Measurements from ENCODE around the gene MCHR1. TPM values are rescaled to one million over a fixed set of nuclear protein-coding genes. Genes with fewer than 3 reads are reported as not detected.

Gene MCHR1
- total and polyA plus RNA-seq, 9 of the 15 experiments (the other 6 are each of a cell fraction or from before 2014, with no cell fraction given): 0.03 to 0.50 TPM; not detected in 7

- Histone ChIP-seq H3K9me3 (replicated peaks; ENCODE audit: control insufficient read depth, insufficient read depth, low read depth, low read length) (no peaks in the 10 kb centered on the region), H4K20me1 (replicated peaks; ENCODE audit: control insufficient read depth, insufficient read depth, low read length) (no peaks in the 10 kb centered on the region), H3K9me1 (ENCODE audit: control insufficient read depth, insufficient read depth, low read length) (no peaks in the 10 kb centered on the region), H3K27me3 (ENCODE audit: control insufficient read depth in 2 of 2, insufficient read depth in 2 of 2, low read length in 2 of 2) (no peaks in the 10 kb centered on the region; a peak in 1 of 5 replicates), H3K9ac (ENCODE audit: insufficient read depth in 1 of 2, low read depth in 2 of 2, low read length in 2 of 2) (no peak overlapping the region), H2AFZ (ENCODE audit: low read depth, low read length) (peak overlapping the region; percentile 55), H3K36me3 (ENCODE audit: control insufficient read depth, insufficient read depth, low read length) (no peaks in the 10 kb centered on the region), H3K4me1 (replicated peaks in 1 of 2; ENCODE audit: control insufficient read depth in 2 of 2, insufficient read depth in 2 of 2, low read length in 2 of 2) (no peaks in the 10 kb centered on the region; a peak in 1 of 5 replicates), H3K79me2 (ENCODE audit: control insufficient read depth, insufficient read depth, low read length) (no peaks in the 10 kb centered on the region), H3K4me3 (no peak overlapping the region), H3K27ac (ENCODE audit: extremely low read depth, low read depth, low read length) (no peak overlapping the region), H3K4me2 (ENCODE audit: insufficient read depth, low read length) (no peak overlapping the region)
- no TSS peak for BruUV-seq (replicated peaks)
- POLR2A ChIA-PET: interaction anchor here (0.6 to 0.8 kb wide), 2 partner anchors 37 to 76 kb away, joined by 3 to 4 read pairs; no protein-coding TSS in a partner anchor
- no peak for ATAC-seq
- 74% methylated on average over 6 of the region's 14 CpGs for WGBS (ENCODE audit: insufficient coverage, low coverage, missing lambda C conversion rate)
- no peak for DNase-seq (ENCODE audit: extremely low read depth in 1 of 4, low spot score in 3 of 4)
- CTCF ChIA-PET (ENCODE audit: low intra/inter-chr PET ratio): no interaction called here
- intact Hi-C loops (cut with micrococcal nuclease): no loop called here
- no peak for FAIRE-seq
- in situ Hi-C loops (cut with MboI): no loop called here
- TF ChIP-seq ZBED1 (IDR thresholded peaks at IDR 0.05) (no peak), ZNF239 (CRISPR knock-in tag; IDR thresholded peaks at IDR 0.05) (no peak), ZNF507 (tag; conservative IDR thresholded peaks at IDR 0.05) (no peak), FOXJ2 (tag; IDR thresholded peaks at IDR 0.05) (no peak), ZNF436 (CRISPR knock-in tag; IDR thresholded peaks at IDR 0.05) (no peak), CREB3 (tag; conservative IDR thresholded peaks at IDR 0.05; ENCODE audit: low read depth) (no peak), MGA (IDR thresholded peaks at IDR 0.05) (no peak)
Measured at GRCh38 chr22:40727964-40728615, 48.8 kb downstream of the MCHR1 start.

All from K562 (cell line).